SK-N-MC (cell line): ENCODE data around the gene PRCD.
"Not testable (repeated sequence)": the region's sequence is repeated elsewhere in the genome, so short reads cannot be mapped to it uniquely, and the experiment has no call there.

Experiments used
- DNase-seq: peaks from one replicate; pipeline ENCODE4 v3.0.0-alpha.2; 2011; ENCODE audit warnings: low read depth, low spot score
- H3K27ac ChIP-seq: fragments of 200-600 bp; sonication (generic); 2 replicates; pipeline ENCODE4 v1.5.1; 2016; ENCODE audit warnings: mixed run types
- H3K36me3 ChIP-seq: fragments of 200-600 bp; sonication (generic); 2 replicates; pipeline ENCODE4 v1.6.1; 2017; ENCODE audit warnings: antibody characterized with exemption, low read length, mixed read lengths; ENCODE audit not compliant: insufficient read depth
- H3K4me3 ChIP-seq: fragments of 200-600 bp; sonication (generic); 2 replicates; pipeline ENCODE4 v1.5.1; 2016
- H3K9ac ChIP-seq: fragments of 200-600 bp; sonication (generic); 2 replicates; pipeline ENCODE4 v1.8.0; 2017; ENCODE audit warnings: mixed run types, mixed read lengths; ENCODE audit not compliant: insufficient read length
- H3K9me3 ChIP-seq: fragments of 200-600 bp; sonication (generic); 2 replicates; pipeline ENCODE4 v1.6.1; 2017; ENCODE audit warnings: low read depth, mild to moderate bottlenecking, antibody characterized with exemption, low read length, moderate library complexity, mixed read lengths
- EZH2 ChIP-seq: fragments of 200-600 bp; sonication (generic); IDR thresholded peaks from one replicate; pipeline ENCODE4 v1.6.1; 2017; ENCODE audit warnings: antibody characterized with exemption
- FOXP2 ChIP-seq: optimal IDR thresholded peaks from 2 replicates; pipeline ENCODE3; 2011; ENCODE audit warnings: mild to moderate bottlenecking, moderate library complexity; ENCODE audit not compliant: insufficient read depth; ENCODE audit errors: extremely low read length, control extremely low read depth
- POLR2AphosphoS5 ChIP-seq: IDR thresholded peaks from 2 replicates; pipeline ENCODE4 v1.6.1; 2012; ENCODE audit warnings: mild to moderate bottlenecking, low read depth, low read length, borderline replicate concordance

Gene PRCD

DNA sequence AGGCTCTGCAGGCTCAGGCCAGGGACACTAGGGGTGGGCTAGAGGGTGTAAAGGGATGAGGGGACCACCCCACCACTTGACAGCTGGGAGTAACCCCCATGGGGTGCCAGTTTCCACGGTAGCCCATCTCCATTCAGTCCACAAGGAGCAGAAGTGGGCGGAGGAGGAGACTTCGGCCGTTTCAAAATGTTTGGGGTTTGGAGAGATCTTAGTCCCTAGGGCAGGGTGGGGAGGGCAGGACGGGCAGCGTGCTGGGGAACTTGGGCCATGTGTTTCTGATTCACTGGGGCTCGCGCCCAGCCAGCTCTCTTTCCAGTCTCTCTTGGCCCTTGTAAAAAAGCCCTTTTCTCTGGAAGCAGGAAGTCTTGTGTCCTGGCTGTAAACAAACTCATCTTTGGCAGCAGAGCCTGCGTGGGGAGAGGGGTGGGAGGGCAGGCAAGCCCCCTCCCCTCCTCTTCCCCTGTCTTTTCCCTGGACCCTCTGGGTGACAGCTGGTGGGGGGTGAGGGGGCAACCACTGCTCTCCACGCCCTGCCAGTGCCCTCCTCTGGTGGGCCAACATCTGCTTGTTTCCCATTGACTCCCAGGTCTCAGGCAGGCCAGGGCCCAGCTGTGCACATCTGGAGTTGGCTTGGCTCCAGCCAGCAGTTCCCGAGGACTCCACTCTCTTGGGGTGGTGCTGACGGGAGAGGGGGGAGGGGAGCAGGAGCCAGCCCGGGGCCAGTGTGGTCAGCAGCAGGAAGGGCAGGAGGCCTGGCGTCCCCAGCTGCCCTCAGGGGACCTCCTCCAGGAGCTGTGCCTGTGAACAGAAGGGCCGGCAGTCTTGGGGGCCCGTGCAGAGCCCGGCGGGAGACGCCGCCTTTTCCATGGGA lies 10.4 kb upstream of the PRCD start:
- H3K27ac ChIP-seq: peak overlapping the region; percentile 54

DNA sequence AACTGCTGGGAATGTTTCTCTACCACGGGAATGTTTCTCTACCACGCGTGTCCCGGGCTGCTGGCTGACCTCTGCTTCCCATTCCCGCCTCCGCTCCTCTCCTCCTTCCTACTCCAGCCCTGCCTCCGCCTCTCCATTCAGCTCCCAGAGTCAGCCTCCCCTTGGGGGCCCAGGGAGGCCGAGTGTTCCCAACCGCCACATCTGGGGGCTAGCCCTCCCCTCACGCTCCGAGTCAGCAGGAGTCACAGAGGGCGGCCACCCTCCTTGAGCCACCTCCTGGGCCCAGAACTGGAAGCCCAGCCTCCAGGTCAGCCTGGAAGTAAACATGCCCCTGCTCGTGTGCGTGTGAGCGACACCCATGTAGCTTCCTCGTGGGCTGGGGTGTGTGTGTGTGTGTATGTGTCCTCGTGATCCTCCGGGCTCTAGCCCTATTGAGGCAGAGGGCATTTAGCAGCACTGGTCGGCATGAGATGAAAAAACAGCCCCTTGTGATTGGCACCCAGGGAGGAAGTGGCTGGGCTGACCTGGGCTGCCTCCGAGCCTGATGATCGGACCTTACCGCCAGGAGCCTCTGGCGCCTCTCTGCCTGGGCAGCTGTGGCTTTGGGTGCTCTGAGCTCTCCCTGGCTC lies 9.6 kb upstream of the PRCD start:
- TF ChIP-seq FOXP2: no peak
- no peak for TF ChIP-seq POLR2AphosphoS5
- TF ChIP-seq EZH2: no peak
- no peak overlapping the region for H3K4me3 ChIP-seq
- H3K9me3 ChIP-seq: no peaks in the 10 kb centered on the region
- peak overlapping the region; percentile 45 for H3K9ac ChIP-seq
- no peaks in the 10 kb centered on the region for H3K36me3 ChIP-seq
- peak overlapping the region; percentile 54 for H3K27ac ChIP-seq
- DNase-seq: no peak

More for the DNA sequence above, 10.4 kb upstream of the PRCD start:
- Histone ChIP-seq H3K9ac (peak overlapping the region; percentile 45), H3K36me3 (no peaks in the 10 kb centered on the region), H3K9me3 (no peaks in the 10 kb centered on the region), H3K4me3 (peak overlapping the region; percentile 45)
- TF ChIP-seq FOXP2 (peak; percentile 72), POLR2AphosphoS5 (no peak)
- no peak for DNase-seq

DNA sequence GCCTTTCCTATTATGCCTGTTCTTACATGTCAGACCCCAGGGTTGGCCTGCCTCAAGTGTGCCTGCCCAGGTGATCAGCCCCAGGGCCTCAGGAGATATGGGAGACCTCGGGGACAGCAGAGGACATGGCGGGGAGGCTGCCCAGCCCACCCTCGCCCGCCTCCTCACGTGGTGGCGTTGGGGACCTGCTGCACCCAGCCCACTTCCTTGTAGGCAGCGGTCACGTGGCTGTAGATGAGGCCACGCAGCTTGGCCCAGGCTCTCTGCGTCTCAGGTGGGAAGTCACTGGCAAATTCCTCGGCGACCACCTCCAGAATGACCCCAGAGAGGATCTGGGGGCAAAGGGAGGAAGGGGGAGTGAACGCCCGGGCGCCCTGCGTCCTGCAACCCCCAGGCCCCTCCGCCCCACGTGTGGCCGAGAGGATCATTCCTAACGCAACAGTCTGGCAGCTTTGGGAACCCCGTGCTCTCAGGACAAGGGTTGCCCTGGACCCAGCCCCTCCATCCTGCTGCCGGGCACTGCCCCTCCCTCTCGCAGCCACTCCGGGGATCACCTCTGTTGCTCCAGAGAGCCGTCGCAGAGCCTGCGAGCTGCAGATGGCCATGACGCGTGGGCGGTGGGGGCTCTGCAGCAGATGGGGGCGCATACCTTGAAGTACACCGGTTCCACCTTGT lies 8.9 kb upstream of the PRCD start:
- H3K27ac ChIP-seq: no peak overlapping the region
- no peaks in the 10 kb centered on the region for H3K36me3 ChIP-seq
- DNase-seq: no peak
- H3K4me3 ChIP-seq: no peak overlapping the region
- no peak overlapping the region for H3K9ac ChIP-seq
- H3K9me3 ChIP-seq: no peaks in the 10 kb centered on the region
- TF ChIP-seq POLR2AphosphoS5 (no peak), EZH2 (no peak), FOXP2 (no peak)

DNA sequence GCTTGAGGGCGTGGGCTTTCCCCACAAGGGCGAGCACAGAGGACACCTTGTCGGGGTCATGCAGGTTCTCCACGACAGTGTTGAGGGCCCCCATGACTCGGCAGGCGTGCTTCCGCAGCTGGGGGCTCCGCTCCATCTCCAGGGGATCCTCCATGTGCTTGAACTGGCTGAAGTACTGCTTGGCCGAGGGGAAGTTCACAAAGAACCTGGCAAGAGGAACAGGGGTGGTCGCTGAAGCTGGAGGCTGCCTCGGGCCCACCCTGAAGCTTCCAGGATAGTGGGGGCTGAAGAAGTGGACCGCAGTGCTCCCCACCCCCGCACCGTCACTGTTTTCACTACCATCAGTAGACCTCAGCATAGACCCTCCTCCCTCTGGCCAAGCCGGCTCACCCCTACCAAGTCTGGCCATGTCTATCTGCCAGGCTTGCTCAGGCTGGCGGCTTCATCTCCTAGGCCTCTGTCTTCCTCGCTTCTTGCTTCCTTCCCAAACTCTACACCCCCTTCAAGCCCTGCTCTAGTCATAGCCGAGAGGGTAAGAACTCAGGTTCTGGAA lies 8.3 kb upstream of the PRCD start:
- Histone ChIP-seq H3K36me3 (no peaks in the 10 kb centered on the region), H3K9me3 (no peaks in the 10 kb centered on the region), H3K9ac (no peak overlapping the region), H3K27ac (no peak overlapping the region), H3K4me3 (no peak overlapping the region)
- TF ChIP-seq EZH2 (no peak), POLR2AphosphoS5 (no peak), FOXP2 (no peak)
- no peak for DNase-seq

DNA sequence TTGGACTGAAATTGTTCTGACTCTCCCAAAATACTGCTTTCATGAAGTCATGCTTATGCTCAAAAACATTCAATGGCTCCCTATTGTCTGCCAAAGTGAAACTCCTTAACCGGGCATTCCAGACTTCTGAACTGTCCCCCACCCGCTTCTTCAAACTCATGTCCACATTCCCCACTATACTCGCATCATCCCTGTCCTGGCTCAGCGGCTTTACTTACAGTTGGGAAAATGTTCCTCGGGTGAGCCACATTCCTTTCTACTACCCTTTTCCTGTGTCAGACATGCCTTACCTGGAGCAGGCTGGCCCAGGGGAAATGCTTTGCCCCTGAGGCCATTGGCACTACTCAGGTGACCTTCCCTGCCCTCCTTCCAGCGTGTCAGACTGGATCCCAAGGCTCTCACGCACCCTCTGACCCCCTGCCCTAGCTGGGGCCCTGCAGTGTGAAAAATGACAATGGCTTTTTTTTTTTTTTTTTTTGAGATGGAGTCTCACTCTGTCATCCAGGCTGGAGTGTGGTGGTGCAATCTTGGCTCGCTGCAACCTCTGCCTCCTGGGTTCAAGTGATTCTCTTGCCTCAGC lies 7.7 kb upstream of the PRCD start:
- Histone ChIP-seq H3K4me3 (no peak overlapping the region), H3K9me3 (no peaks in the 10 kb centered on the region), H3K9ac (no peak overlapping the region), H3K27ac (no peak overlapping the region), H3K36me3 (no peaks in the 10 kb centered on the region)
- DNase-seq: no peak
- TF ChIP-seq FOXP2: no peak

DNA sequence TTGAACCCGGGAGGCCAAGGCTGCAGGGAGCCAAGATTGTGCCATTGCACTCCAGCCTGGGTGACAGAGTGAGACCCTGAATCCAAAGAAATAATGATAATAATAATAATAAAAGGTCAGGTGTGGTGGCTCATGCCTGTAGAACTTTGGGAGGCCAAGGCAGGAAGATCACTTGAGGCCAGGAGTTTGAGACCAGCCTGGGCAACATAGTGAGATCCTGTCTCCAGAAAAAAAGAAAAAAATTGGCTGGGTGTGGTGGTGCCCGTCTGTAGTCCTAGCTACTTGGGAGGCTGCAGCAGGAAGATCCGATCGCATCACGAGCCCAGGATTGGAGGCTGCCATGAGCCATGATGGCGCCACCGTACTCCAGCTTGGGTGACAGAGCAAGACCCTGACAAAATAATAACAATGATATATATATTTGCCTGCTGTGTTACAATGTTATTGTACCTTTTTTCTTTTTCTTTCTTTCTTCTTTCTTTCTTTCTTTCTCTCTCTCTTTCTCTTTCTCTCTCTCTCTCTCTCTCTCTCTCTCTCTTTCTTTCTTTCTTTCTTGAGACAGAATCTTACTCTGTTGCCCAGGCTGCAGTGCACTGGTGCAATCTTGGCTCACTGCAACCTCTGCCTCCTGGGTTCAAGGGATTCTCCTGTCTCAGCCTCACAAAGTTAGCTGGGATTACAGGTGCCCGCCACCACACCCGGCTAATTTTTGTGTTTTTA lies 6.0 kb upstream of the PRCD start:
- not testable (repeated sequence) for H3K9me3 ChIP-seq, H3K27ac ChIP-seq, H3K9ac ChIP-seq, H3K4me3 ChIP-seq, H3K36me3 ChIP-seq, DNase-seq

DNA sequence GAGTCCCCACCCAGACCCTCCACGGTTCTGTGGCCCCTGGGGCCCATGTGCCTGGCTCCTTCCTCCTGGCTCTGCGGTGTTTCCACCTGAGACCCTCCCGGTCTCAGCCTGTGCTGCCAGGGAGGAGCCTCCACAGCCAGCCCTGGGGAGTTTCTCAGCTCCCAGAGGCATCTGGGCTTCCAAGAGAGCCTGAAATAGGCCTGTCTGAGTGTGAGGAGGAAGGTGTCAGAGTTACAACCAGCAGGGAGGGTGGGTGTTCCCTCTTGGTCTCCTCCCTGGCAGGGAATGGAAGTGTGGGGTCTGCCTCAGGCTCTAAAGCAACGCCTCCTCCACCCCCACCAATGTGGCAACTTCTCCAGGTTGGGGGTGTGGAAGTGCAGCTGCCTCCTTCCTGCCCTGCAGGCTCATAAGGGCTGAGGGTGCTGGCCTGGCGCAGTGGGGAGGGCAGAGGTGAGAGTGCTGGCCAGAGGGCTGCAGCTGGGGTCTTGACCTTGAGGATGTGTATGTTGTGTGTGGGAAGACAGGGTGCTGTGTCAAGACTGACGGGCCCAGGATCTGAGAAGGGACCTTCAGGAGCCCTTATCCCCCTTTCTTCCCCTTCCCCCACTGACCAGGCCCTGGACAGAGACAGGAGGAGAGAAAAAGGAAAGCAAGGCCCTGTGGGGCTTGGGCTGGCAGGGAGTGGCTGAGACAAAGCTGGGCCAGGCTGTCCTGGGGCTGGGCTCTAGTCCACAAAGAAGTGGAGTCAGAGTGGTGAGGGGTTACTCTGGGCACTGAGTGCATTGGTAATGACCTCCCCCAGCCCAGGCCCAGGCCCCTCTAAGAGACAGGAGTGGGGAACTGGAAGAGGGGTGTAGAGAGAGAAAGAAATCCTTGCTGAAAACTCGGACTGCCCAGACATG lies 4.8 kb upstream of the PRCD start:
- no peak overlapping the region for H3K27ac ChIP-seq
- no peak for TF ChIP-seq FOXP2
- no peak for TF ChIP-seq EZH2
- TF ChIP-seq POLR2AphosphoS5: no peak
- H3K9ac ChIP-seq: no peak overlapping the region
- H3K4me3 ChIP-seq: no peak overlapping the region
- DNase-seq: no peak
- no peaks in the 10 kb centered on the region for H3K9me3 ChIP-seq
- H3K36me3 ChIP-seq: no peaks in the 10 kb centered on the region
